ENCODE measurements around the gene RIPOR3.

The RIPOR3 gene, protein sequence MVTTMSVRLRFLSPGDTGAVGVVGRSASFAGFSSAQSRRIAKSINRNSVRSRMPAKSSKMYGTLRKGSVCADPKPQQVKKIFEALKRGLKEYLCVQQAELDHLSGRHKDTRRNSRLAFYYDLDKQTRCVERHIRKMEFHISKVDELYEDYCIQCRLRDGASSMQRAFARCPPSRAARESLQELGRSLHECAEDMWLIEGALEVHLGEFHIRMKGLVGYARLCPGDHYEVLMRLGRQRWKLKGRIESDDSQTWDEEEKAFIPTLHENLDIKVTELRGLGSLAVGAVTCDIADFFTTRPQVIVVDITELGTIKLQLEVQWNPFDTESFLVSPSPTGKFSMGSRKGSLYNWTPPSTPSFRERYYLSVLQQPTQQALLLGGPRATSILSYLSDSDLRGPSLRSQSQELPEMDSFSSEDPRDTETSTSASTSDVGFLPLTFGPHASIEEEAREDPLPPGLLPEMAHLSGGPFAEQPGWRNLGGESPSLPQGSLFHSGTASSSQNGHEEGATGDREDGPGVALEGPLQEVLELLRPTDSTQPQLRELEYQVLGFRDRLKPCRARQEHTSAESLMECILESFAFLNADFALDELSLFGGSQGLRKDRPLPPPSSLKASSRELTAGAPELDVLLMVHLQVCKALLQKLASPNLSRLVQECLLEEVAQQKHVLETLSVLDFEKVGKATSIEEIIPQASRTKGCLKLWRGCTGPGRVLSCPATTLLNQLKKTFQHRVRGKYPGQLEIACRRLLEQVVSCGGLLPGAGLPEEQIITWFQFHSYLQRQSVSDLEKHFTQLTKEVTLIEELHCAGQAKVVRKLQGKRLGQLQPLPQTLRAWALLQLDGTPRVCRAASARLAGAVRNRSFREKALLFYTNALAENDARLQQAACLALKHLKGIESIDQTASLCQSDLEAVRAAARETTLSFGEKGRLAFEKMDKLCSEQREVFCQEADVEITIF

GRCh38 chr20:50690650-50691572 lies at the start of gene RIPOR3:
TSS of gene RIPOR3 (minus strand) at chr20:50691542. CDS start at chr20:50691128, 414 bp downstream.
- no peak for DNase-seq

DNA sequence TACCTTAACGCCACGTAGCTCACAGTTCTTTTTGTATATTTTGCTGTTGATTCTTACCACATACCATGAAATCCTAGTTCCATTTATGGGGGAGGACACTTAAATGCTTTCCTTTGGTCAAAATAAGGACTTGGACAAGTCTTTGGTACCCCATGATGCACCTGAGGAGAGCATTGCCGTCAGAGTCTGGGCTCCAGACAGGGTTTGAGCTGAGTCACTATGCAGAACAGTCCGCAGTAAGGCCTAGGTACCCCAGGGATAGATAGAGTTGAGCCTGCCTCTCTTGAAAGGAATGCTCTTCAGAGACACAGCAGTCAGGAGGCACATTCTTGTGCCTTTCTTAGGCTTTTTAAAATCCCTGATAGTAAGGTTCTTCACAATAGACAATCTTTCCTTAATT lies 46.0 kb upstream of the RIPOR3 start:
- no peak for DNase-seq

DNA sequence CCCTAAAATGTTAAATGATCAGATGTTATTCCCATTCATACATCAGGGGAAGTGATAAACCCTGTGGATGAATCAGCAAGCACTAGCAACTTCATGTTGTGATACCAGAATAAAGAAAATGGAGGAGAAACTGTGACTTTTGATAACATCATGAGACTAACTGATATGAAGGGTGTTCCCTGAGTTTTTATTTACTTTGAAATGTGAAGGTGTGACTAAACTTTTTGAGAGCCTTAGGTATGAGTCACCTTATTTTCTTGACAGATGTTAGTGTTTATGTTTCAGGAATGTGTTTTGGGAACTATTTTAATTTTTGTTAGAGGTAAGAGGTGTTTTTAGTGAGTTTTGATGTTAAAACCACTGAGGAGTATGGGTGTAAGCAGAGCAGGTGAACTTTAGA lies 44.5 kb upstream of the RIPOR3 start:
- DNase-seq = no peak

DNA sequence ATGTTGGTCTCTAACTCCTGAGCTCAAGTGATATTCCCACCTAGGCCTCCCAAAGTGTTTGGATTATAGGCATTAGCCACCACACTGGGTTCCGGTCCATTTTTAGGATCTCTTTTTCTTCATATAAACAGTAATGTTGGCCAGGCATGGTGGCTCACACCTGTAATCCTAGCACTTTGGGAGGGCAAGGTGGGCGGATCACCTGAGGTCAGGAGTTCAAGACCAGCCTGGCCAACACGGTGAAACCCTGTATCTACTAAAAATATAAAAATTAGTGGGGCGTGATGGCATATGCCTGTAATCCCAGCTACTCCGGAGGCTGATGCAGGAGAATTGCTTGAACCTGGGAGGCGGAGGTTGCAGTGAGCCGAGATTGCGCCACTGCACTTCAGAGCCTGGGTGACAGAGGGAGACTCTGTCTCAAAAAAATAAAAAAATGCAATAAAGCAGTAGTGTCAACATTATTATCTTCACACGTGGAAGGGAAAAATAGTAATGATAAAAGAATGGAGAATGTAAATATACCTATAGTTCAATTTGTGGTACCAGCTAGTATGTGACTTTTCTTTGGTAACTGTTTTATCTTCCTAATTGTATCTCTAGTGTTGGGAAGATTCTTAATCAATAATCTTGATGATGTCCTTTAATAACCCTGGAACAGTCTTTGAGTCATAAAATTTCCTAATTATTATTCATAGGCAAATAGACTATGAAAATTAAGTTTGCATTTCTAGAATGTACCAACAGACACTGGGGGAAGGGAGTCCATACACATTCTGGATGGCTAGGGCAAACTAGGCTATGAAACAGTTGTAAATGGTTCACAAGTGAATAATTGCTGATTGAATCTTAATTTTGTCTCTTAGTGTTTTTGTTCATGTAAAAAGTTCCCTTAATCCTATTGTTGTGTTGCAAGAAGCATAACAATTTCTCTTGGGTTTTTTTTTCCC lies 43.7 kb upstream of the RIPOR3 start:
- no peak for DNase-seq

DNA sequence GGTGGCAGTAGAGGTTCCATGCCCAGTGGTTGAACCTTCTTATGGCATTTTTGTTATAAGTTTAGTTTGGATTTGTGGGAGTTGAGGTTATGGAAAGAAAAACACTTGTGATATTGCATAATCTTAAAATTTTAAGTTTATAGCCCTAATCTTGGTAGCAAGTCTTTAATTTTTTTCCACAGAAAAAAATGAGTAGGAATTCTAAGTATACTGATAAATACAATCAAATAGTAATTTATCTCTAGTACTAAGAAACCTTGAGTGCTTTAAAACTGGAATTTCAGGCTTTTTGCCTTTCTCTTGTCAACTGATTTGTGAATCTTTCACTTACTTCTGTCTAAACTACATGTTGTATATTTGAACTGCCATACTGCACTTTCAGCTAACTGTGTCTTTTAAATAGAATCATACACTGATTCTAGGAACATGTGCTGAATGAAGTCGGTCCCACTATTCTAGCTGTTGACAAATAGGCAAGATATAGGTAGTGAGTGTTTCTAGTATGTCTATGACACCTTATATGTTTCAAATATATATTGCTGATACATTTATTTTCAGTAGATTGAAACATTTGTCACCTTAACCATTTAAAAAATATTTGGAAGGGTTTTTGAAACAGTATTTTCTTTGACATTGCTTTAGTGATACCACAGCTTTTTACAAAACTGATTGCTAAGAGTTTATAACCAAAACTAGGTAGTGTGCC lies 42.5 kb upstream of the RIPOR3 start:
- DNase-seq = no peak

DNA sequence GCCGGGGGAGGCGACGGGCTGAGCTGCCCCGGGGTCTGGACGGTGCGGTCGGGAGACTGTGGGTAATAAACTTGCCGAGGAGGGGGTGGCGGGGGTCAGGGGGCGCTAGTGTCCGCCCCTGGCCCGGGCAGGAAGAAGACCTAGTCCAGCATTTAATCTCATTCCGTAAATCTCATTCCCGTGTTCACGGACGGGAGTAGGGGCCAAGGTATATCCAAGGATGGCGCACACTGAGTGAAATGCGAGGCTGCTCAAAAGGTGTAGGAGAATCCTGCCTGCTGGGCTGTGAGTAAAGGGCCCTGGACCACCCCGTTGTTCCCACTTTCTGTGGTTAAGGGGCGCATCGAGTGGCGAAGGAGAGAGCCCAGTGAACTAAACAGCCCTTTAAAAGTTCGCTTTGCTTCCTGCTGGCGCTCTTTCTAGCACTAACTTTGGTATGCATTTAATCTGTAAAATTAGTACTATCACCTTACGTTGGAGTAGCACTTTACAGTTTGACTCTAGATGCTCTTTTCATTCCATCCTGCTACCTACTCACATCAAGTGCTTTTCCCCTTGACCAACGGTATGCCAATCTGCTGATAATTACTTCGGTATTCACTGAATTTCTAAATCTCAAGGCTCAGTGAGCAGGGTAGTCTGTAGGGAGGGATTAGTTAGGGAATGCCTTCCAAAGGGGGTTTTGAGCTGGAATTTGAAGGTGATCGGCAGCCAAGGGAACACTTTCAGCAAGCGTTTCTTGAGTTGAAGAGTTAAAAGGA lies 40.8 kb upstream of the RIPOR3 start:
- DNase-seq = peak; percentile 1

DNA sequence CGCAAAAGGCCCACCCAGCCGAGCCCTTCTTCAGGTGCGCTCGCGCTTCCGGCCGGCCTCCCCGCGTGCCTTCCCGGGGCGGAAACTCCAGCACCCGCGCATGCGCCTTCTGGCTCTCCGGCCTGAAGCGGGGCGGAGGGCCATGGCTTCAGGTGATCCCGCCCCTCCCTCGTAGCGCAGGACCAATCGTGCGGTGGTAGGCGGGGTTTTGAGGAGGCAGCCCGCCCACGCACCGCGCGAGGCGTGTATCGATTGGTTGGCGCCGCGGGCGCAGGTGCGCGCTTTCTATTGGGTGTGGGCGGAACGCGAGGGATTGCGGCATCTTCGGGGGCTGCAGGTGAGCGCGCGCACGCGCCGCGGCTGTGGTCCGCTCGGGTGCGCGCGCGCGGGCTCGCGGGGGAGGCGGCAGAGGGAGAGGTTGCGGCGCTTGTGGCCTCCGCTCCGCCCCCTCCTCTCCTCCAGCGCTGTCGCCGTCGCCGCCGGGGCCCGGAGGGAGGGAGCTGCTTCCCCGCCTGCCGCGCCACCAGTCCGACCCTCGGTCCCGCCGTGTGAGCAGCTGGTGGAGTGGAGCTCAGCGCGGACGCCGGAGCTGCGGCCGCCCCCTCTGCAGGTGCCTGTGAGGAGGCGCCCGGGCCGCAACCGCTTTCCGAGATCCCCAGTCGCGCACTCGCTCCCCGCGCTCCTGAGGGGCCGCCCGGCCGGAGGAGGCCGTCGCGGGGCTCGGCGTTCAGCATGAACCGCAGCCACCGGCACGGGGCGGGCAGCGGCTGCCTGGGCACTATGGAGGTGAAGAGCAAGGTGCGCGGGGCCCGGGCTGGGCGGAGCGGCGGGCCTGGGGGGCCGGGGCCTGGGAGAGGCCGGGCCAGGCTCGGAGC lies 40.0 kb upstream of the RIPOR3 start, which contains the start of gene PARD6B:
PARD6B (plus strand) TSS at position 526 of the 875 bp plus-strand sequence; CDS start at position 733, 207 bp downstream.
- DNase-seq = peak; percentile 86

DNA sequence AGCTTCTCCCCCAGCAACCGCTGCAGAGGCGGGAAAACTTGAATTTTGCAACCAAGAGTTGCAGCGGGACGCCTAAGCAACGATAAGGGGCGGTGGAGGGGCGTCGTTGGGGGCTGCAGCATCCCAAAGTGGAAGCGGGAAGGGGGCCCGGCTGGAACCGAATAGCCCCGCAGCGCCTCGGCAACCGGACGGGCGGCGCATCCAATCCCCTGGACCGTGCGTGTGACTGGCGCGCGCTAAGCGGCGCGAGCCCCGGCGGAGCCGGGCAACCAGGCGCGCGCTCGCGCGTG lies 39.4 kb upstream of the RIPOR3 start:
- no peak for DNase-seq

DNA sequence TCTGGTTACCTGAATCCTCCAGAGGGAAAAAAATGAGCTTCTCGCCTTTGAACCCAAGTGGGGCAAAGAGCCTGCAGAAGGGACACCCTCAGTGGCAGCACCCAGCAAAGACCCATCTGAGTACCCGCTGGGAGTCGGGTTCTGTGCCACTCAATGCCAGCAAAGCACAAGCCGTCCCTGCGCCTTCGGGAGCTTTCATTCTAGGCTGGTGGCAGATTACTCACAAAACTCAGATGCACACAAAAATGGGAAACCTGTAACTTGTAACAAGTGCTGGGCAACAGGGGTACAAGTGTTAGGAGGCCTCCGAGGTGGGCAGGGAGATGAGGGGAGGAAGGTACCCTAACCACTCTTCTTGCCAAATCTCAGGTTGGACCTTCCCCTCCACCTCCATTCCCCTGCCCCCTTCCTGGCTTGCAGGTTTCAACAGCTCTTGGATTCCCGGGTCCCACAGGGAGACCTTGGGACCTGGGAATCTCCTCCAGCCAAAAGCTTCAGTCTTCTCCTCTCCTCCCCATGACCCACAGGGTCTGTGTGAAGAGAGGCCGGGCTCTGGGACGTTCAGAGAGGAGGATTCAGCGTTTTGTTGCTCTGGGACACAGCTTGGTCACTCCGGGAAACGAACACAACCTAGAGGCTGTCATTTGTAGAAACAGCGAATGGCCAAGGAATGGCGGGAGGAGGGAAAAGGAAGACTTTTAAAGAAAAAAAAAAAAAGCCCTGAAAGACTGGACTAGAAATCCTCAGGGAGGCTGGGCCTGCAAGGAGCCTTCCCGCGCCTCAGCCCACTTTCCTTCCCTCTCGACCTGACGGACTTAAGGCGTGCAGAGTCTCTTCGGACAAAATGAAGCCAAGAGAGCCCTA lies 38.8 kb upstream of the RIPOR3 start:
- no peak for DNase-seq

DNA sequence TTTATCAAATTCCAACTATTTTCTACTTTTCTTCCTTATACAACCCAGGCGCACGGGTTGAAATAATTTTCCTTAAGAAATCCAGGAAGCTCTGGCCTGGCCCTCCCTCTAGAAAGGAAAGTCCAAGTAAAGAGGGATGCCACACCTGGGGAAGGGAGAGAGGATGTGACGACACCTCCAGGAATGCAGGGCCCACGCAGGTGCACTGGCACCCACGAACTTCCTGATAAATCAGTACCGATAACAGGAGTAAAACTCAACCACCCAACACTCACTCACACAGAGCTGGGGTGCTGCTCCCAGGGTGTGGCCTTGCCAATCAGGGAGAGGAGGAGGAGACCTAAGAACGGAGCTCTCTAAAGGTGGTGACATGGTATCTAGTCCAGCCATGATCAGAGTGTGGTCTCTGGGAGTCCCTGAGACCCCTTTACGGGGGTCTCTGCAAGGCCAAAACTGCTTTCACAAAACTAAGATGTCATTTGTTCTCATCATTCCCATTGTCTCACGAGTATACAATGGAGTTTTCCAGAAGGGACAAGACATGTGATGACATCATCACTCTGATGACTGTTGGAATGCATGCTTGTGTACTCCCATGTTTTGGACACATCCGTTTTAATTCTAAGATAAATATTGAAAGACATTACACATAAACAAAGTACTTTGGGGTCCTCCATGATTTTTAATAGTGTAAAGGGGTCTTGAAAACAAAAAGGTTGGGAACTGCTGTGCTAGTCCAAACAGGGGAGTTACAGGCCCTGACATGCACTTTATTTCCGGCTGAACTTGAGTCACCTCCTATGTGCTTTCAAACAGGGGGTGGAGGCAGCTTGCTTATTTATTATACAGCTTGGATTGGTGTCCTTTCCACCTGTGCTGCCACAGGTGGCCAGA lies 37.9 kb upstream of the RIPOR3 start:
- DNase-seq = no peak

DNA sequence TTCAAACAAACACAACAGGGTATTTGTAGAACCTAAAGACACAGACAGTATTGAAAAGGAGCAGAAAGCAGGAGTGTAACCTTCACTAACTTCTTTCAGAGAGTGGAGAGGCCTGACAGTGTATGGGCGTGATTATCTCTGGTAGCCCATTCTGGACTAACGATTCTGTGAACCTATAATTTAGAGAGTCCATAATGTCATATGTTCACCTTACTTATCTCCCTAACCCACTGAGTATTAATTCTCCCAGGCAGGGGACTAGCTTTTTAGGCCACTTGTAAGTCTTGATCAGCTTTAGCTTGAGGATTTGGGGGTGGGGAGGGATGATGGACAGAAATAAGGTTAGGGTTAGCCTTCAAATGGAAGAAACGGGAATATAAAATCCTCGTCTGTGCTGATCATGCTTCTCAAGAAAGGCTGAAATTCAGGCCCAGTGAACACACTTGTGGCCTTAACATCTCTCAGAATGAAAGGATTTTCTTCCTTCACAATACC lies 37.2 kb upstream of the RIPOR3 start:
- DNase-seq = no peak

- DNase-seq = no peak
These were observed 36.6 kb upstream of the RIPOR3 start for GRCh38 chr20:50727792-50728485.

- no peak for DNase-seq
These were observed 35.8 kb upstream of the RIPOR3 start for GRCh38 chr20:50726955-50727791.

DNA sequence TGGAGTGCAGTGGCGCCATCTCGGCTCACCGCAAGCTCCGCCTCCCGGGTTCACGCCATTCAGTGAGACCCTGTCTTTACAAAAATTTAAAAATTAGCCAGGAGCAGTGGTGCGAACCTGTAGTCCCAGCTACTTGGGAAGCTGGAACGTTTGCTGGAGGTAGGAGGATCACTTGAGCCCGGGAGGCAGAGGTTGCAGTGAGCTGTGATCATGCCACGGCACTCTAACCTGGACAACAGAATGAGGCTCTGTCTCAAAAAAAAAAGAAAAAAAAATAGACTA lies 34.3 kb upstream of the RIPOR3 start:
- no peak for DNase-seq

All from NCI-H748 treated with DMSO at 0.1 percent for 48 hours (cell line).